T-cell (primary cell): ENCODE data around the gene CXCL5. TPM values are rescaled to one million over a fixed set of nuclear protein-coding genes. Genes with fewer than 3 reads are reported as not detected.
"Not testable (repeated sequence)": the region's sequence is repeated elsewhere in the genome, so short reads cannot be mapped to it uniquely, and the experiment has no call there.

Source experiments
- ATAC-seq, 4 experiments: fragments of 200-7000 bp in 3 of 4; fragments of 150-1000 bp in 1 of 4; cut with Tn5 transposase; replicated peaks in 1 of 4; 1 replicate in 3 of 4; 2 replicates in 1 of 4; pipeline ENCODE4 v1.10.0; 2021; ENCODE audit warnings: moderate library complexity in 3 of 4, mild to moderate bottlenecking in 2 of 4, moderate number of reproducible peaks in 1 of 4
- CTCF ChIA-PET, 2 donors: fragments of 300-600 bp; sonication (Branson Sonifier 250); formaldehyde crosslinking; loops; one replicate each; lab custom pipeline; 2022; ENCODE audit warnings: antibody characterized with exemption in 2 of 2; lab: Charles Lee
- POLR2A ChIA-PET, 2 donors: fragments of 300-600 bp; sonication (Branson Sonifier 250); formaldehyde crosslinking; loops; one replicate each; lab custom pipeline; 2022; ENCODE audit warnings: antibody characterized with exemption in 2 of 2; lab: Charles Lee
- DNase-seq, 35 experiments: peaks; one replicate each; pipeline versions ENCODE4 v3.0.0 to v3.0.0-alpha.2; 2013 to 2023
- H3K27ac ChIP-seq: one replicate; pipeline ENCODE4 v1.5.1; 2013; ENCODE audit warnings: low read length
- H3K27me3 ChIP-seq, 2 experiments: replicated peaks in 1 of 2; 1 replicate in 1 of 2; 2 replicates in 1 of 2; pipeline versions ENCODE4 v1.6.1 to v1.7.0; 2013; ENCODE audit warnings: low read length in 1 of 2, mixed read lengths in 1 of 2; ENCODE audit not compliant: control insufficient read depth in 2 of 2, insufficient read depth in 2 of 2; ENCODE audit errors: extremely low read depth in 1 of 2
- H3K36me3 ChIP-seq, 2 donors: 1 replicate in 1 of 2; 2 replicates in 1 of 2; pipeline versions ENCODE4 v1.6.1 to v1.7.0; 2013; ENCODE audit warnings: low read length in 1 of 2; ENCODE audit not compliant: control insufficient read depth in 2 of 2, insufficient read depth in 1 of 2; ENCODE audit errors: extremely low read depth in 1 of 2
- H3K4me1 ChIP-seq, 2 experiments: 1 replicate in 1 of 2; 2 replicates in 1 of 2; pipeline versions ENCODE4 v1.6.1 to v1.7.0; 2013; ENCODE audit warnings: low read length in 2 of 2, mixed read lengths in 1 of 2; ENCODE audit not compliant: insufficient read depth in 2 of 2, control insufficient read depth in 1 of 2; ENCODE audit errors: extremely low read depth in 1 of 2
- H3K4me3 ChIP-seq, 2 donors: 1 replicate in 1 of 2; 2 replicates in 1 of 2; pipeline versions ENCODE4 v1.5.1 to v1.7.0; 2013; ENCODE audit warnings: mild to moderate bottlenecking in 2 of 2, low read length in 1 of 2, moderate library complexity in 1 of 2; ENCODE audit not compliant: control insufficient read depth in 1 of 2; ENCODE audit errors: extremely low read depth in 1 of 2
- H3K9me3 ChIP-seq: 2 replicates; pipeline ENCODE4 v1.7.0; 2013
- H3K27ac Mint-ChIP-seq, 2 donors: one replicate each; pipeline ENCODE4 v1.8.0; 2020 to 2021; ENCODE audit warnings: mild to moderate bottlenecking in 2 of 2, mixed read lengths in 2 of 2
- H3K27me3 Mint-ChIP-seq, 2 donors: one replicate each; pipeline ENCODE4 v1.8.0; 2021 to 2022; ENCODE audit warnings: mixed read lengths in 2 of 2
- H3K36me3 Mint-ChIP-seq: one replicate; pipeline ENCODE4 v1.8.0; 2021; ENCODE audit warnings: mixed read lengths
- H3K4me1 Mint-ChIP-seq, 3 donors: one replicate each; pipeline ENCODE4 v1.8.0; 2020 to 2022; ENCODE audit warnings: mixed read lengths in 3 of 3, mild to moderate bottlenecking in 1 of 3
- H3K4me3 Mint-ChIP-seq, 3 donors: one replicate each; pipeline ENCODE4 v1.8.0; 2020 to 2022; ENCODE audit warnings: mild to moderate bottlenecking in 3 of 3, mixed read lengths in 3 of 3, moderate library complexity in 3 of 3
- H3K9me3 Mint-ChIP-seq, 3 donors: one replicate each; pipeline ENCODE4 v1.8.0; 2020 to 2022; ENCODE audit warnings: mixed read lengths in 3 of 3
- WGBS: methylation state at CpG from one replicate; pipeline ENCODE4 v1.1.5; 2013; ENCODE audit warnings: missing lambda C conversion rate; ENCODE audit not compliant: insufficient coverage; 5-methylcytosine and 5-hydroxymethylcytosine counted together
- total RNA-seq, 35 experiments: library from RNA in 6 of 35; stranded (reverse) in 6 of 35; fragments of 120-200 nt in 1 of 35; gene quantifications; one replicate each; pipeline versions ENCODE4 v1.2.1 to v1.2.4 and lab custom pipeline; 2013 to 2026

CXCL5 gene
- total RNA-seq, 5 donors from 2014 or later (not counting 1 experiment from before 2014, with no cell fraction given) = 0.43 TPM; not detected in 4

DNA sequence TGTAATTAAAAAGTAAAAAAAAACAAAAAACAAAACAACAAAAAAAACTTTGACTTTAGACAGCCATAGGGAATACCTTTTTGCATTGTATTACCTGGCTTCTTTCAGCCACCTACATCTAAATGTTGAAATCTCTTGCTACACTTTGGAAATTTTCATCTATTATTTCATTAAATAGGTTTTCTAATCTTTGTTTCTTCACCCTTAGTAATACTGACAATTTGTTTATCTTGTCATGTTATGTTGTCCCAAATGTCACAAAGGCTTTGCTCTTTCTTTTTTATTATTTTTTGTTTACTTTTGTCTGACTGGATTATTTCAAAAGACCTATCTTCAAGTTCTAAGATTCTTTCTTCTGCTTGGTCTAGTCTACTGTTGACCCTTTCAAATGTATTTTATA is 24.1 kb downstream of the CXCL5 start:
- H3K9me3 Mint-ChIP-seq = peaks cover 25 to 31% (median 26%) of the 10 kb centered on the region in 3 donors
- Histone ChIP-seq H3K9me3 (no peaks in the 10 kb centered on the region), H3K27me3 (peaks cover 0 to 6% of the 10 kb centered on the region in 2 experiments), H3K4me1 (no peaks in the 10 kb centered on the region), H3K4me3 (no peak overlapping the region), H3K36me3 (no peaks in the 10 kb centered on the region), H3K27ac (no peak overlapping the region)
- no peaks in the 10 kb centered on the region for H3K4me1 Mint-ChIP-seq
- H3K27me3 Mint-ChIP-seq = no peaks in the 10 kb centered on the region
- POLR2A ChIA-PET = no interaction called here
- no peak overlapping the region for H3K27ac Mint-ChIP-seq
- CTCF ChIA-PET = no interaction called here
- no peaks in the 10 kb centered on the region for H3K36me3 Mint-ChIP-seq
- H3K4me3 Mint-ChIP-seq = no peak overlapping the region
- ATAC-seq = no peak
- DNase-seq = no peak

DNA sequence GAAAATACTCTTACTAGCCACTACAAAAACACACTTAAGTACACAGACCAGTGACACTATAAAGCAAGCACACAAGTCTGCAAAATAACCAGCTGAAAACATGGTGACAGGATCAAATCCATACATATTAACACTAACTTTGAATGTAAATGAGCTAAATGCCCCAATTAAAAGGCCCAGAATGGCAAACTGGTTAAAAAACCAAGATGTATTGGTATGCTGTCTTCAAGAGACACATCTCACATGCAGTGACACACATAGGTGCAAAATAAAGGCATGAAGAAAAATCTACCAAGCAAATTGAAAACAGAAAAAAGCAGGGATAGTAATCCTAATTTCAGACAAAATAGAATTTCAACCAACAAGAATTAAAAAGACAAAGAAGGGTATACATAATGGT is 27.5 kb downstream of the CXCL5 start:
- Histone ChIP-seq H3K27me3 (peaks cover 0 to 3% of the 10 kb centered on the region in 2 experiments), H3K36me3 (no peaks in the 10 kb centered on the region), H3K9me3 (no peaks in the 10 kb centered on the region), H3K4me3 (no peak overlapping the region), H3K4me1 (no peaks in the 10 kb centered on the region), H3K27ac (no peak overlapping the region)
- Mint-ChIP-seq H3K4me3 (no peak overlapping the region), H3K9me3 (peaks cover 23 to 31% (median 25%) of the 10 kb centered on the region in 3 donors), H3K4me1 (no peaks in the 10 kb centered on the region), H3K27me3 (no peaks in the 10 kb centered on the region), H3K36me3 (no peaks in the 10 kb centered on the region), H3K27ac (no peak overlapping the region)
- CTCF ChIA-PET = no interaction called here
- ATAC-seq (no peak), DNase-seq (no peak)
- POLR2A ChIA-PET = no interaction called here

DNA sequence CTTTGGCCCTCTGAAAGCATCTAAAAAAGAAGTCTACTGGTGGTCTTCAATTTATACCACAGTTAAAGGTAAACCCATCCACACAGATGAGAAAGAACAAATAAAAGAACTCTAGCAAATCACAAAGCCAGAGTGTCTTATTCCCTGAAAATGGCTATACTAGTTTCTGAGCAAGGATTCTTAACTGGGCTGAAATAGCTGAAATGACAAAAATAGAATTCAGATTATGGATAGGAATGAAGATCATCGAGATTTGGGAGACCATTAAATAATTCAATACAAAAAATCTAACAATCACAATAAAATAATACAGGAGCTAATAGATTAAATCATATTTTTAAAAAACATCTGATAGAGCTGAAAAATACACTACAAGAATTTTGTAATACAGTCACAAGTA is 28.5 kb downstream of the CXCL5 start:
- no peak for DNase-seq
- no peak overlapping the region for H3K27ac ChIP-seq
- Mint-ChIP-seq H3K9me3 (peaks cover 18 to 26% (median 21%) of the 10 kb centered on the region in 3 donors), H3K36me3 (no peaks in the 10 kb centered on the region), H3K4me3 (no peak overlapping the region), H3K4me1 (no peaks in the 10 kb centered on the region), H3K27ac (no peak overlapping the region), H3K27me3 (no peaks in the 10 kb centered on the region)
- POLR2A ChIA-PET = no interaction called here
- H3K27me3 ChIP-seq = peaks cover 0 to 3% of the 10 kb centered on the region in 2 experiments
- no peaks in the 10 kb centered on the region for H3K36me3 ChIP-seq
- H3K4me1 ChIP-seq = no peaks in the 10 kb centered on the region
- CTCF ChIA-PET = no interaction called here
- ATAC-seq = no peak
- H3K9me3 ChIP-seq = no peaks in the 10 kb centered on the region
- H3K4me3 ChIP-seq = no peak overlapping the region
- WGBS = no CpG with 5 or more reads among the region's 1 CpG

DNA sequence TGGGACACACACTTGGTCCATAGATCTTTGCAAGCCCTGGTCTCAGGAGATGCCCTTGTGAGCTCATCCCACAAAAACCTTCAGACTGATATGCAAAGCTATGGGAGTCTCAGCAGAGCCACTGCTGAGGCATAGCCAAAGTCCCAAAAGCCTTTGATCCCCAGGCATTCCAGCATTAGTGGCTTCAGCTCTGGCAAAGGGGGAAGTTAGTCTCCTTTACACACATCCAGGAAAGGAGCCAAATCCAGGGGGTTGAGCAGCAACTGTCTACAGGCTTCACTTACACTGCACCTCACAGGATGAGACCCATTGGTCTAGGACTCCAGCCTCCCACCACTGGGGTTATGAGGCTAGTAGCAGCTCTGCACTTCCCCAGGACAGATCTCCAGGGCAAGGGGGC is 30.6 kb downstream of the CXCL5 start:
- Mint-ChIP-seq H3K36me3 (no peaks in the 10 kb centered on the region), H3K27ac (no peak overlapping the region), H3K4me1 (no peaks in the 10 kb centered on the region), H3K27me3 (no peaks in the 10 kb centered on the region), H3K4me3 (no peak overlapping the region), H3K9me3 (peaks cover 16 to 26% (median 21%) of the 10 kb centered on the region in 3 donors)
- no peaks in the 10 kb centered on the region for H3K36me3 ChIP-seq
- no peak overlapping the region for H3K27ac ChIP-seq
- ATAC-seq = no peak
- CTCF ChIA-PET = no interaction called here
- DNase-seq = no peak
- POLR2A ChIA-PET = no interaction called here
- no peaks in the 10 kb centered on the region for H3K9me3 ChIP-seq
- no peak overlapping the region for H3K4me3 ChIP-seq
- H3K27me3 ChIP-seq = peaks cover 0 to 3% of the 10 kb centered on the region in 2 experiments
- H3K4me1 ChIP-seq = no peaks in the 10 kb centered on the region

DNA sequence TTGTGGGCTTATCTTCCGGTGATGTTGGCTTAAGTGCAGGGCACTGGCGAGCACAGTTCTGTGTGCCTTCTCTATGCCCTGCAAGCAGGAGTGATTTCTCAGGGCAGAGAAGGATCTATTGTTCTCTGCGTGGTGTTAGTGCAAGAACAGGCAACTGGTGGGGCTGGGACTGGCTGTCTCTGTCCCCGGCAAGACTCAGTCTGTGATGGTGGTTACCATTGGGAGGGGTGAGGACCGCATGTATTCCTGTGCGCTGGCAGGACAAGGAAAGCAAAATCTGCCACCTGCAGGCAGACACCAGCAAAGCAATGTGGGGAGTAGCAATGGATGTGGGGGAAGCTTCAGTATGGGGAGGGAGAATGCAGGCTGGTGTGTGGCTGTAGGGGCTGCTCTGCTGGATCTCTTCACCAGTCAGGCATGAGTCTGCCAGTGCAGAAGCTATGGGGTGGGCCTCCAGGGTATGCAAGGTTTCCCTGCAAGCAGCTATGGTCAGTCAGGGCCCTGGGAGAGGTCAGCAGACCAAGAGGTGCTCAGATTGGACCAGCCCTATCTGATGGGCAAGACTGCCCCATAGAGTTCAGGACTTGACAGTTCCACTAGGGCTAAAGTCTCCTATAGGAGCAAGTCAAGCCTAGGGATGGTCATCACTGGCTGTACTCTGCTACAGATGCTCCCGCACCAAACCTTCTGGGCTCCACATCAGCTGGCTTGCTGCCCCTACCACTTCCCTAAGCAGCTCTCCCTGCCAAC is 33.4 kb downstream of the CXCL5 start:
- Histone ChIP-seq H3K4me3 (no peak overlapping the region), H3K27ac (no peak overlapping the region), H3K9me3 (no peaks in the 10 kb centered on the region), H3K4me1 (no peaks in the 10 kb centered on the region), H3K36me3 (no peaks in the 10 kb centered on the region), H3K27me3 (peaks cover 0 to 3% of the 10 kb centered on the region in 2 experiments)
- H3K27me3 Mint-ChIP-seq = no peaks in the 10 kb centered on the region
- WGBS = 86% methylated on average over 7 of the region's 7 CpGs
- no peak overlapping the region for H3K27ac Mint-ChIP-seq
- no peaks in the 10 kb centered on the region for H3K4me1 Mint-ChIP-seq
- ChIA-PET CTCF (no interaction called here), POLR2A (no interaction called here)
- H3K9me3 Mint-ChIP-seq = peaks cover 14 to 28% (median 22%) of the 10 kb centered on the region in 3 donors
- DNase-seq = no peak
- H3K36me3 Mint-ChIP-seq = no peaks in the 10 kb centered on the region
- ATAC-seq = no peak
- H3K4me3 Mint-ChIP-seq = no peak overlapping the region

DNA sequence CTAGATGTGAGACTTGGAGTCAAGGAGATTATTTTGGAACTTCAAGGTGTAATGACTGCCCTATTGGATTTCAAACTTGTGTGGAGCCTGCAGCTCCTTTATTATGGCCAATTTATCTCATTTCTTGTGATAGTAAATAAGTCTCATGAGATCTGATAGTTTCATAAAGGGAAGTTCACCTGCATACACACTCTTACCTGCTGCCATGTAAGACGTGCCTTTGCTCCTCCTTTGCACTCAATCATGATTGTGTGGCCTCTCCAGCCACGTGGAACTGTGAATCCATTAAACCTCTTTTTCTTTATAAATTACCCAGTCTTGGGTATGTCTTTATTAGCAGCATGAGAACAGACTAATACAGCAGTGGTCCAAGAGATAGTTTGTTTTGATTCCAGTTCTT is 35.8 kb downstream of the CXCL5 start:
- Mint-ChIP-seq H3K4me1 (no peaks in the 10 kb centered on the region), H3K27me3 (no peaks in the 10 kb centered on the region), H3K36me3 (no peaks in the 10 kb centered on the region), H3K27ac (no peak overlapping the region), H3K4me3 (no peak overlapping the region), H3K9me3 (peaks cover 20 to 35% (median 22%) of the 10 kb centered on the region in 3 donors)
- no peaks in the 10 kb centered on the region for H3K36me3 ChIP-seq
- H3K4me1 ChIP-seq = no peaks in the 10 kb centered on the region
- H3K4me3 ChIP-seq = no peak overlapping the region
- ATAC-seq (no peak), DNase-seq (no peak)
- no peak overlapping the region for H3K27ac ChIP-seq
- no peaks in the 10 kb centered on the region for H3K27me3 ChIP-seq
- no peaks in the 10 kb centered on the region for H3K9me3 ChIP-seq
- ChIA-PET POLR2A (no interaction called here), CTCF (no interaction called here)
- WGBS = no CpG with 5 or more reads among the region's 2 CpGs

DNA sequence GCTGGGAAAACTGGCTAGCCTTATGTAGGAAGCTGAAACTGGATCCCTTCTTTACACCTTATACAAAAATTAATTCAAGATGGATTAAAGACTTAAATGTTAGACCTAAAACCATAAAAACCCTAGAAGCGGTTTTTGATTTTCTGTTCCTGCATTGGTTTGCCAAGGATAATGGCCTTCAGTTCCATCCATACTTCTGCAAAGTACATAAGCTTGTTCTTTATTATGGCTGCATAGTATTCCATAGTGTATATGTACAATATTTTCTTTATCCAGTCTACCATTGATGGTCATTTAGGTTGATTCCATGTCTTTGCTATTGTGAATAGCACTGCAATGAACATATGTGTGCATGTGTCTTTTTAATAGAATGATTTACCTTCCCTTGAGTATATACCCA is 39.4 kb downstream of the CXCL5 start:
- POLR2A ChIA-PET, H3K9me3 ChIP-seq, H3K4me3 ChIP-seq: not testable (repeated sequence)

More for the DNA sequence above, 39.4 kb downstream of the CXCL5 start:
- H3K36me3 ChIP-seq, H3K27me3 ChIP-seq, H3K4me3 Mint-ChIP-seq, H3K27ac ChIP-seq, ATAC-seq, H3K4me1 ChIP-seq, H3K36me3 Mint-ChIP-seq, H3K27me3 Mint-ChIP-seq, CTCF ChIA-PET, H3K4me1 Mint-ChIP-seq, DNase-seq, H3K27ac Mint-ChIP-seq: not testable (repeated sequence)
- H3K9me3 Mint-ChIP-seq = peaks cover 22 to 33% (median 24%) of the 10 kb centered on the region in 3 donors
- WGBS = no CpG with 5 or more reads among the region's 1 CpG
